Natural killer cell (primary cell): ENCODE results near the gene DACT1. TPM values are rescaled to one million over a fixed set of nuclear protein-coding genes. Genes with fewer than 3 reads are reported as not detected.
A peak's percentile ranks its signal among the peaks of the same experiment; 100 is the strongest.

ENCODE experiments used
- ATAC-seq, 3 donors: fragments of 150-1000 bp in 2 of 3; fragments of 200-7000 bp in 1 of 3; cut with Tn5 transposase; 1 replicate in 1 of 3; 2 replicates in 2 of 3; pipeline ENCODE4 v1.10.0; 2021; ENCODE audit warnings: mild to moderate bottlenecking in 2 of 3, moderate library complexity in 2 of 3
- DNase-seq, 2 donors: peaks; one replicate each; pipeline versions ENCODE4 v3.0.0 to v3.0.0-alpha.2; 2013 to 2021; ENCODE audit warnings: mixed read lengths in 1 of 2
- H3K27ac ChIP-seq: one replicate; pipeline ENCODE4 v1.5.1; 2013; ENCODE audit warnings: mild to moderate bottlenecking, low read length
- H3K27me3 ChIP-seq: one replicate; pipeline ENCODE4 v1.6.1; 2013; ENCODE audit warnings: low read length; ENCODE audit not compliant: control insufficient read depth, insufficient read depth
- H3K36me3 ChIP-seq: one replicate; pipeline ENCODE4 v1.6.1; 2013; ENCODE audit warnings: low read length; ENCODE audit not compliant: control insufficient read depth, insufficient read depth
- H3K4me1 ChIP-seq: one replicate; pipeline ENCODE4 v1.6.1; 2013; ENCODE audit warnings: low read length; ENCODE audit not compliant: control insufficient read depth, insufficient read depth
- H3K4me3 ChIP-seq: one replicate; pipeline ENCODE4 v1.5.1; 2013; ENCODE audit warnings: low read length
- H3K9me3 ChIP-seq: one replicate; pipeline ENCODE4 v1.6.1; 2013; ENCODE audit warnings: low read length; ENCODE audit not compliant: control insufficient read depth, insufficient read depth
- H3K27ac Mint-ChIP-seq, 2 donors: one replicate each; pipeline ENCODE4 v1.8.0; 2022; ENCODE audit warnings: mild to moderate bottlenecking in 2 of 2, mixed read lengths in 2 of 2, moderate library complexity in 1 of 2
- H3K27me3 Mint-ChIP-seq, 2 donors: one replicate each; pipeline ENCODE4 v1.8.0; 2022; ENCODE audit warnings: low read depth in 2 of 2, mixed read lengths in 2 of 2
- H3K36me3 Mint-ChIP-seq: one replicate; pipeline ENCODE4 v1.8.0; 2022; ENCODE audit warnings: mixed read lengths
- H3K4me1 Mint-ChIP-seq, 2 donors: one replicate each; pipeline ENCODE4 v1.8.0; 2022; ENCODE audit warnings: mixed read lengths in 2 of 2
- H3K4me3 Mint-ChIP-seq: one replicate; pipeline ENCODE4 v1.8.0; 2022; ENCODE audit warnings: mild to moderate bottlenecking, moderate library complexity, mixed read lengths
- H3K9me3 Mint-ChIP-seq, 2 donors: one replicate each; pipeline ENCODE4 v1.8.0; 2022; ENCODE audit warnings: mixed read lengths in 2 of 2
- CTCF ChIP-seq: fragments of 200-600 bp; IDR thresholded peaks from one replicate; pipeline ENCODE4 v1.8.0; 2022; ENCODE audit warnings: antibody characterized with exemption
- WGBS: methylation state at CpG from one replicate; pipeline ENCODE4 v1.1.7; 2013; ENCODE audit warnings: missing lambda C conversion rate; ENCODE audit not compliant: insufficient coverage; 5-methylcytosine and 5-hydroxymethylcytosine counted together
- intact Hi-C: fragments of 100-400 bp; cut with micrococcal nuclease; formaldehyde crosslinking; loops from one replicate; pipeline ENCODE4 v1.14.2; 2022
- total RNA-seq, 4 donors: library from RNA; stranded (reverse); fragments of 120-200 nt in 1 of 4; gene quantifications; one replicate each; pipeline versions ENCODE4 v1.2.3 to v1.2.4, GENCODE V29; 2013 to 2022

Gene DACT1
- total RNA-seq, 3 donors from 2014 or later (not counting 1 experiment from before 2014, with no cell fraction given): 0.20 to 0.45 (median 0.33) TPM

DNA sequence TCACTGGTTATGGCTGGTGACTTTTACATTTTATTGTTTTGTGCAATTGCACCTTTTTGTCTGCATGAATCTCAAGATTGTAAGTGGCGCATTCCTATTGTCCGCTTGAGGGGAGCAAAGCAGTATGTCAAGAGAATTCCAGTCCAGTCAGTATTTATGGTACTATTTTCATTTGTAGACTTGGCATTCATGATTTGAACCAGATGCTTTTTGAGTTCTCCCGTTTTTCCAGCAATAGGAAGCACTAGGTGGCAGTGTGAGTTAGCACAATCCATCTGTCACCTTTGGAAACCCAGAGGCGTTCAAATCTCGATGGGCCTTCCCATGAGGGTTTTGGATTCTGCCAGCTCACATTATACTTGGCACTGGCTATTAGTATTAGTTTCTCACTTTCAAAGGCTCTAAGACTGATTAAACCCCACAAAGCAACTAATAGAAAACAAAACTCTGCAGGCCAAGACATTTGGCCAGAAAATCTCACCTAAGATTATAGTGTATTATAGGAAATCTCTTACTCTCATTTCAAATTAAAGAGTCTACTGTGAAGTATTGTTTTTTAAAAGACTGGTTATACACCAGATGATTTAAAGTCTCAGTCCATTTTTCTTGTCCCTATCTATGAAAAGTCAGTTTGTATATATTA lies 2.2 kb downstream of the DACT1 start:
- no peaks in the 10 kb centered on the region for H3K9me3 ChIP-seq
- DNase-seq: peak in 1 of 2 donors; percentile 15
- intact Hi-C loops: no loop called here

GRCh38 chr14:58640959-58641358 lies 3.2 kb downstream of the DACT1 start:
- no peaks in the 10 kb centered on the region for H3K9me3 Mint-ChIP-seq
- Histone ChIP-seq H3K9me3 (no peaks in the 10 kb centered on the region), H3K4me3 (no peak overlapping the region), H3K27ac (no peak overlapping the region), H3K36me3 (no peaks in the 10 kb centered on the region), H3K27me3 (peaks cover 4% of the 10 kb centered on the region), H3K4me1 (peaks cover 11% of the 10 kb centered on the region)
- H3K27ac Mint-ChIP-seq: no peak overlapping the region
- DNase-seq (no peak), ATAC-seq (no peak)
- H3K36me3 Mint-ChIP-seq: no peaks in the 10 kb centered on the region
- WGBS: 90% methylated on average over 1 of the region's 2 CpGs
- TF ChIP-seq CTCF: no peak
- intact Hi-C loops: no loop called here
- peaks cover 16 to 22% of the 10 kb centered on the region in 2 donors for H3K4me1 Mint-ChIP-seq
- H3K27me3 Mint-ChIP-seq: peaks cover 20 to 34% of the 10 kb centered on the region in 2 donors
- H3K4me3 Mint-ChIP-seq: no peak overlapping the region

More for the DNA sequence above, 2.2 kb downstream of the DACT1 start:
- no peaks in the 10 kb centered on the region for H3K9me3 Mint-ChIP-seq
- peak overlapping the region; percentile 83 for H3K4me3 Mint-ChIP-seq
- no peaks in the 10 kb centered on the region for H3K36me3 ChIP-seq
- peaks cover 20 to 37% of the 10 kb centered on the region in 2 donors for H3K27me3 Mint-ChIP-seq
- H3K27me3 ChIP-seq: peaks cover 4% of the 10 kb centered on the region
- H3K4me3 ChIP-seq: no peak overlapping the region
- H3K4me1 ChIP-seq: peaks cover 11% of the 10 kb centered on the region
- H3K27ac Mint-ChIP-seq: no peak overlapping the region
- ATAC-seq: no peak
- peaks cover 16 to 22% of the 10 kb centered on the region in 2 donors for H3K4me1 Mint-ChIP-seq
- no peak overlapping the region for H3K27ac ChIP-seq
- 54% methylated on average over 5 of the region's 5 CpGs for WGBS
- TF ChIP-seq CTCF: no peak
- no peaks in the 10 kb centered on the region for H3K36me3 Mint-ChIP-seq

- Mint-ChIP-seq H3K27ac (no peak overlapping the region), H3K36me3 (no peaks in the 10 kb centered on the region), H3K27me3 (peaks cover 20 to 29% of the 10 kb centered on the region in 2 donors), H3K9me3 (no peaks in the 10 kb centered on the region), H3K4me1 (peaks cover 16 to 22% of the 10 kb centered on the region in 2 donors), H3K4me3 (no peak overlapping the region)
- no peak for TF ChIP-seq CTCF
- no peak for ATAC-seq
- no peak overlapping the region for H3K4me3 ChIP-seq
- intact Hi-C loops: no loop called here
- no peaks in the 10 kb centered on the region for H3K9me3 ChIP-seq
- H3K36me3 ChIP-seq: no peaks in the 10 kb centered on the region
- H3K27me3 ChIP-seq: peaks cover 4% of the 10 kb centered on the region
- no peak overlapping the region for H3K27ac ChIP-seq
- WGBS: 92% methylated on average over 3 of the region's 5 CpGs
- peaks cover 11% of the 10 kb centered on the region for H3K4me1 ChIP-seq
- no peak for DNase-seq
Measured at GRCh38 chr14:58641509-58641908, 3.7 kb downstream of the DACT1 start.

DNA sequence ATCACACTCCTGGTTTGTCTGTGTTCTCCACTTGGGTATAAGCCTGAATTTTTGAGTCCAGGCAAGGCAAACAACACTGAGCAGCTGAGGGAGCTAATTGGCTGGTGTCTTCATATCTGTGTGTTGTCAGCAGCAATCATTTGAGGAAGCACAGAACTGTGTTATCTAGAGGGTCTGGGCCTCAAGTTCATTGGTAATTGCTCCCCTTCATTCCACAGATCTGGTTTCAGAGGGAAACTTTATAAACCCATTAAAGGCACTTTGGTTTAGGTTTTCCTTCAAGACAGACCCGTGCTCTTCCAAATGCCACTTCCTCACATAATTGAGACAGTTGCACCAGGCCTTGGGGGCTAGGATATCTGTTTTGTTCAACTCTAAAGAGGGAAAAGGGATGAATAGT lies 5.6 kb downstream of the DACT1 start:
- H3K4me3 Mint-ChIP-seq: no peak overlapping the region
- H3K36me3 Mint-ChIP-seq: no peaks in the 10 kb centered on the region
- no peak overlapping the region for H3K27ac Mint-ChIP-seq
- TF ChIP-seq CTCF: no peak
- ATAC-seq (no peak), DNase-seq (no peak)
- peaks cover 20 to 23% of the 10 kb centered on the region in 2 donors for H3K27me3 Mint-ChIP-seq
- WGBS: 20% methylated on average over 1 of the region's 1 CpG
- no peak overlapping the region for H3K27ac ChIP-seq
- H3K4me3 ChIP-seq: no peak overlapping the region
- peaks cover 10 to 13% of the 10 kb centered on the region in 2 donors for H3K4me1 Mint-ChIP-seq
- peaks cover 7% of the 10 kb centered on the region for H3K4me1 ChIP-seq
- peaks cover 4% of the 10 kb centered on the region for H3K27me3 ChIP-seq
- no peaks in the 10 kb centered on the region for H3K9me3 ChIP-seq
- intact Hi-C loops: no loop called here
- no peaks in the 10 kb centered on the region for H3K36me3 ChIP-seq
- H3K9me3 Mint-ChIP-seq: no peaks in the 10 kb centered on the region
